ENCODE data around the gene PARP14.

DNA sequence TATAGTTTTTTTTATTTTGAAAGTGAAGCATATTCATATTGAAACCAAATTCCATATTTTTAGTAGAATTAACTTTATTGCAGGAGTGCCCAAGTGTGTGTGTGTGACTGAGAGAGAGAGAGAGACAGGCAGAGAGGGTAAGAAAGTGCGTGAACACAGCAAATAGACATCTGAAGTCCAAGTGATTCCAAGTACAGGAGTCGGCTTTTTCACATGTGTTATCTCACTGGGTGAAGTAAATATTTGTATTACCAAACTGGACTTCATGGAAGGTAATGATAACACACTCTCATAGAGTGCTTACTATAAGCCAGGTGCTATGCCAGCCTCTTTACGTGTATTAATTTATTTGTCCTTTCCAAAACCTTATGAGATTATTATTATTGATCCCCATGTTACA lies 12.0 kb downstream of the PARP14 start:
- TF ChIP-seq, protein P1, sequence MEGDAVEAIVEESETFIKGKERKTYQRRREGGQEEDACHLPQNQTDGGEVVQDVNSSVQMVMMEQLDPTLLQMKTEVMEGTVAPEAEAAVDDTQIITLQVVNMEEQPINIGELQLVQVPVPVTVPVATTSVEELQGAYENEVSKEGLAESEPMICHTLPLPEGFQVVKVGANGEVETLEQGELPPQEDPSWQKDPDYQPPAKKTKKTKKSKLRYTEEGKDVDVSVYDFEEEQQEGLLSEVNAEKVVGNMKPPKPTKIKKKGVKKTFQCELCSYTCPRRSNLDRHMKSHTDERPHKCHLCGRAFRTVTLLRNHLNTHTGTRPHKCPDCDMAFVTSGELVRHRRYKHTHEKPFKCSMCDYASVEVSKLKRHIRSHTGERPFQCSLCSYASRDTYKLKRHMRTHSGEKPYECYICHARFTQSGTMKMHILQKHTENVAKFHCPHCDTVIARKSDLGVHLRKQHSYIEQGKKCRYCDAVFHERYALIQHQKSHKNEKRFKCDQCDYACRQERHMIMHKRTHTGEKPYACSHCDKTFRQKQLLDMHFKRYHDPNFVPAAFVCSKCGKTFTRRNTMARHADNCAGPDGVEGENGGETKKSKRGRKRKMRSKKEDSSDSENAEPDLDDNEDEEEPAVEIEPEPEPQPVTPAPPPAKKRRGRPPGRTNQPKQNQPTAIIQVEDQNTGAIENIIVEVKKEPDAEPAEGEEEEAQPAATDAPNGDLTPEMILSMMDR (IDR thresholded peaks at IDR 0.05): no peak
- TF ChIP-seq POLR2A (IDR thresholded peaks at IDR 0.05): no peak
